K562 (cell line): Measurements from ENCODE around the gene COL15A1. TPM values are rescaled to one million over a fixed set of nuclear protein-coding genes. Genes with fewer than 3 reads are reported as not detected.

Experiments
- ELF2 ChIP-seq: fragments of 250-450 bp; sonication (Bioruptor Pico); IDR thresholded peaks from 2 replicates; pipeline ENCODE4 v1.5.0; 2021; ENCODE audit warnings: mild to moderate bottlenecking
- HNRNPK ChIP-seq: fragments of 200-400 bp; formaldehyde crosslinking; IDR thresholded peaks from one replicate; pipeline ENCODE4 v1.6.1; 2018; ENCODE audit warnings: mild to moderate bottlenecking, low read depth, low read length; ENCODE audit not compliant: poor library complexity, severe bottlenecking
- KDM1A ChIP-seq, 2 experiments: fragments of 450-650 bp; IDR thresholded peaks; 2 replicates each; pipeline ENCODE4 v1.6.1; 2016; ENCODE audit warnings: mild to moderate bottlenecking in 2 of 2
- MAFF ChIP-seq: IDR thresholded peaks from 2 replicates; pipeline ENCODE4 v1.6.1; 2012; ENCODE audit warnings: low read length, improper control_type of control experiment
- MAZ ChIP-seq, 2 experiments: fragments of 450-650 bp in 1 of 2; sonication (generic) in 1 of 2; formaldehyde crosslinking; IDR thresholded peaks in 1 of 2; conservative IDR thresholded peaks in 1 of 2; 2 replicates each; pipeline versions ENCODE4 v1.4.0 to v1.5.0; 2020; ENCODE audit warnings: mild to moderate bottlenecking in 1 of 2, missing genetic modification reagents in 1 of 2
- NR2C1 ChIP-seq, 2 experiments: fragments of 450-650 bp; IDR thresholded peaks; 2 replicates each; pipeline ENCODE4 v1.6.1; 2017; ENCODE audit warnings: mild to moderate bottlenecking in 2 of 2, antibody characterized with exemption in 1 of 2, inconsistent platforms in 1 of 2, missing compliant biosample characterization in 1 of 2, missing genetic modification characterization in 1 of 2
- PTBP1 ChIP-seq: fragments of 200-400 bp; formaldehyde crosslinking; IDR thresholded peaks from 2 replicates; pipeline ENCODE4 v1.6.1; 2017; ENCODE audit warnings: low read depth, low read length
- TBP ChIP-seq: optimal IDR thresholded peaks from 2 replicates; pipeline ENCODE3; 2011; ENCODE audit warnings: low read depth, low read length, improper control_type of control experiment
- polyA plus RNA-seq, 8 experiments: library from polyadenylated mRNA; depleted of rRNA in 4 of 8; stranded (reverse) in 5 of 8; unstranded in 3 of 8; fragments of >200 nt; fragmentation: Nextera tagmentation in 2 of 8; fragmentation: Illumina TruSeq in 1 of 8; extraction: Ambion mirVana in 2 of 8; extraction: Trizol in 1 of 8; gene quantifications; 2 replicates each; pipeline versions ENCODE4 v1.2.1 to v1.2.3, GENCODE V29; 2011 to 2014; ENCODE audit warnings: inconsistent platforms in 1 of 8, missing spikeins in 1 of 8
- total RNA-seq, 7 experiments: library from RNA; depleted of rRNA in 6 of 7; stranded (reverse); fragments of >200 nt in 6 of 7; fragmentation: Illumina TruSeq in 2 of 7; extraction: Trizol in 2 of 7; gene quantifications; 2 replicates each; pipeline versions ENCODE4 v1.2.1 to v1.2.3, GENCODE V29; 2011 to 2021; ENCODE audit warnings: low replicate concordance in 1 of 7
- TF ChIP-seq, protein P1 (sequence below): fragments of 150-350 bp; IDR thresholded peaks from 2 replicates; pipeline ENCODE4 v1.6.1; 2014; ENCODE audit warnings: low read depth, mild to moderate bottlenecking, low read length, borderline replicate concordance
- TF ChIP-seq, protein P2 (sequence below): fragments of 250-450 bp; sonication (Bioruptor Pico); IDR thresholded peaks from 2 replicates; pipeline ENCODE4 v1.8.0; 2021; ENCODE audit warnings: moderate library complexity, mild to moderate bottlenecking, inconsistent platforms
- TF ChIP-seq, protein P3 (sequence below), 2 experiments: fragments of 450-650 bp; formaldehyde crosslinking in 1 of 2; IDR thresholded peaks; 2 replicates each; pipeline versions ENCODE4 v1.4.0 to v1.6.1; 2014 to 2020; ENCODE audit warnings: mild to moderate bottlenecking in 2 of 2, borderline replicate concordance in 1 of 2, low read depth in 1 of 2
- TF ChIP-seq, protein P4 (sequence below): fragments of 200-400 bp; formaldehyde crosslinking; IDR thresholded peaks from 2 replicates; pipeline ENCODE4 v1.6.1; 2017; ENCODE audit warnings: mild to moderate bottlenecking, low read depth, low read length, moderate library complexity

COL15A1 gene
- total and polyA plus RNA-seq, 9 of the 15 experiments (the other 6 are each of a cell fraction or from before 2014, with no cell fraction given) = 0.46 to 5.1 (median 2.6) TPM

DNA sequence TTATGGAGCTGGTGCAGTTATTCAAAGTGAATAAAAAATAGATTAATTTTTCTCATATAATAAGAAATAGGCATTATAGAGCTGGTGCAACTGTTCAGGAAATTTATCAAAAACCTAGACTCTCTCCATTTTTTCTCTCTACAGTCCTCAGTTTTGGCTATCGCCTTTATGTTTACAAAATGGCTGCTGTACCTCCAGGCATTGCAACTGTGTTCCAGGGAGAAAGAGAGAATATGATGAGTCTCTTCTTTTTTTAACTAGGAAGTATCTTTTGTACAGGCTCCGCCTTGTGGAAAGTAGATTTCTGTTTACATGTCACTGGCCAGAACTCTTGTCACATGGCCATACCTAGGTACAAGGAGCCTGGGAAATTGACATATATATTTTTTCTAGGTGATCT lies 158.1 kb downstream of the COL15A1 start (continued):
- TF ChIP-seq, protein P1, sequence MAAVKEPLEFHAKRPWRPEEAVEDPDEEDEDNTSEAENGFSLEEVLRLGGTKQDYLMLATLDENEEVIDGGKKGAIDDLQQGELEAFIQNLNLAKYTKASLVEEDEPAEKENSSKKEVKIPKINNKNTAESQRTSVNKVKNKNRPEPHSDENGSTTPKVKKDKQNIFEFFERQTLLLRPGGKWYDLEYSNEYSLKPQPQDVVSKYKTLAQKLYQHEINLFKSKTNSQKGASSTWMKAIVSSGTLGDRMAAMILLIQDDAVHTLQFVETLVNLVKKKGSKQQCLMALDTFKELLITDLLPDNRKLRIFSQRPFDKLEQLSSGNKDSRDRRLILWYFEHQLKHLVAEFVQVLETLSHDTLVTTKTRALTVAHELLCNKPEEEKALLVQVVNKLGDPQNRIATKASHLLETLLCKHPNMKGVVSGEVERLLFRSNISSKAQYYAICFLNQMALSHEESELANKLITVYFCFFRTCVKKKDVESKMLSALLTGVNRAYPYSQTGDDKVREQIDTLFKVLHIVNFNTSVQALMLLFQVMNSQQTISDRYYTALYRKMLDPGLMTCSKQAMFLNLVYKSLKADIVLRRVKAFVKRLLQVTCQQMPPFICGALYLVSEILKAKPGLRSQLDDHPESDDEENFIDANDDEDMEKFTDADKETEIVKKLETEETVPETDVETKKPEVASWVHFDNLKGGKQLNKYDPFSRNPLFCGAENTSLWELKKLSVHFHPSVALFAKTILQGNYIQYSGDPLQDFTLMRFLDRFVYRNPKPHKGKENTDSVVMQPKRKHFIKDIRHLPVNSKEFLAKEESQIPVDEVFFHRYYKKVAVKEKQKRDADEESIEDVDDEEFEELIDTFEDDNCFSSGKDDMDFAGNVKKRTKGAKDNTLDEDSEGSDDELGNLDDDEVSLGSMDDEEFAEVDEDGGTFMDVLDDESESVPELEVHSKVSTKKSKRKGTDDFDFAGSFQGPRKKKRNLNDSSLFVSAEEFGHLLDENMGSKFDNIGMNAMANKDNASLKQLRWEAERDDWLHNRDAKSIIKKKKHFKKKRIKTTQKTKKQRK = peak; percentile 52; the same call in 1 of the 2 replicates
- TF ChIP-seq MAZ (CRISPR knock-in tag; conservative IDR thresholded peaks at IDR 0.05 in 1 of 2, IDR thresholded peaks at IDR 0.05 in 1 of 2) = no peak; a peak in 1 of 4 replicates
- TF ChIP-seq NR2C1 (IDR thresholded peaks at IDR 0.05) = no peak
- TF ChIP-seq NR2C1 (tag; IDR thresholded peaks at IDR 0.05) = no peak
- TF ChIP-seq, protein P2, sequence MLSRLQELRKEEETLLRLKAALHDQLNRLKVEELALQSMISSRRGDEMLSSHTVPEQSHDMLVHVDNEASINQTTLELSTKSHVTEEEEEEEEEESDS (CRISPR knock-in tag) = no peak
- TF ChIP-seq MAFF = no peak
- TF ChIP-seq, protein P3, sequence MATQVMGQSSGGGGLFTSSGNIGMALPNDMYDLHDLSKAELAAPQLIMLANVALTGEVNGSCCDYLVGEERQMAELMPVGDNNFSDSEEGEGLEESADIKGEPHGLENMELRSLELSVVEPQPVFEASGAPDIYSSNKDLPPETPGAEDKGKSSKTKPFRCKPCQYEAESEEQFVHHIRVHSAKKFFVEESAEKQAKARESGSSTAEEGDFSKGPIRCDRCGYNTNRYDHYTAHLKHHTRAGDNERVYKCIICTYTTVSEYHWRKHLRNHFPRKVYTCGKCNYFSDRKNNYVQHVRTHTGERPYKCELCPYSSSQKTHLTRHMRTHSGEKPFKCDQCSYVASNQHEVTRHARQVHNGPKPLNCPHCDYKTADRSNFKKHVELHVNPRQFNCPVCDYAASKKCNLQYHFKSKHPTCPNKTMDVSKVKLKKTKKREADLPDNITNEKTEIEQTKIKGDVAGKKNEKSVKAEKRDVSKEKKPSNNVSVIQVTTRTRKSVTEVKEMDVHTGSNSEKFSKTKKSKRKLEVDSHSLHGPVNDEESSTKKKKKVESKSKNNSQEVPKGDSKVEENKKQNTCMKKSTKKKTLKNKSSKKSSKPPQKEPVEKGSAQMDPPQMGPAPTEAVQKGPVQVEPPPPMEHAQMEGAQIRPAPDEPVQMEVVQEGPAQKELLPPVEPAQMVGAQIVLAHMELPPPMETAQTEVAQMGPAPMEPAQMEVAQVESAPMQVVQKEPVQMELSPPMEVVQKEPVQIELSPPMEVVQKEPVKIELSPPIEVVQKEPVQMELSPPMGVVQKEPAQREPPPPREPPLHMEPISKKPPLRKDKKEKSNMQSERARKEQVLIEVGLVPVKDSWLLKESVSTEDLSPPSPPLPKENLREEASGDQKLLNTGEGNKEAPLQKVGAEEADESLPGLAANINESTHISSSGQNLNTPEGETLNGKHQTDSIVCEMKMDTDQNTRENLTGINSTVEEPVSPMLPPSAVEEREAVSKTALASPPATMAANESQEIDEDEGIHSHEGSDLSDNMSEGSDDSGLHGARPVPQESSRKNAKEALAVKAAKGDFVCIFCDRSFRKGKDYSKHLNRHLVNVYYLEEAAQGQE (IDR thresholded peaks at IDR 0.05; ENCODE audit: borderline replicate concordance) = no peak
- TF ChIP-seq, protein P3 (CRISPR knock-in tag; IDR thresholded peaks at IDR 0.05; ENCODE audit: low read depth) = no peak
- 0 out of 2 replicates have a peak, but pooled peaks have one; percentile 71 for TF ChIP-seq PTBP1
- TF ChIP-seq HNRNPK = no peak
- TF ChIP-seq, protein P4, sequence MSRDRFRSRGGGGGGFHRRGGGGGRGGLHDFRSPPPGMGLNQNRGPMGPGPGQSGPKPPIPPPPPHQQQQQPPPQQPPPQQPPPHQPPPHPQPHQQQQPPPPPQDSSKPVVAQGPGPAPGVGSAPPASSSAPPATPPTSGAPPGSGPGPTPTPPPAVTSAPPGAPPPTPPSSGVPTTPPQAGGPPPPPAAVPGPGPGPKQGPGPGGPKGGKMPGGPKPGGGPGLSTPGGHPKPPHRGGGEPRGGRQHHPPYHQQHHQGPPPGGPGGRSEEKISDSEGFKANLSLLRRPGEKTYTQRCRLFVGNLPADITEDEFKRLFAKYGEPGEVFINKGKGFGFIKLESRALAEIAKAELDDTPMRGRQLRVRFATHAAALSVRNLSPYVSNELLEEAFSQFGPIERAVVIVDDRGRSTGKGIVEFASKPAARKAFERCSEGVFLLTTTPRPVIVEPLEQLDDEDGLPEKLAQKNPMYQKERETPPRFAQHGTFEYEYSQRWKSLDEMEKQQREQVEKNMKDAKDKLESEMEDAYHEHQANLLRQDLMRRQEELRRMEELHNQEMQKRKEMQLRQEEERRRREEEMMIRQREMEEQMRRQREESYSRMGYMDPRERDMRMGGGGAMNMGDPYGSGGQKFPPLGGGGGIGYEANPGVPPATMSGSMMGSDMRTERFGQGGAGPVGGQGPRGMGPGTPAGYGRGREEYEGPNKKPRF = no peak
- TF ChIP-seq ELF2 (CRISPR knock-in tag) = no peak
- TF ChIP-seq KDM1A (IDR thresholded peaks at IDR 0.05) = peak; percentile 61 to 76
- TF ChIP-seq TBP = no peak
